HG03439 (cell line): ENCODE measurements around the gene SLC17A7.

Source experiments
- ATAC-seq: cut with Tn5 transposase; IDR thresholded peaks from one replicate; pipeline ENCODE4 v1.9.1; 2021; ENCODE audit warnings: mild to moderate bottlenecking, moderate library complexity; ENCODE audit not compliant: unreplicated experiment

The SLC17A7 gene

DNA sequence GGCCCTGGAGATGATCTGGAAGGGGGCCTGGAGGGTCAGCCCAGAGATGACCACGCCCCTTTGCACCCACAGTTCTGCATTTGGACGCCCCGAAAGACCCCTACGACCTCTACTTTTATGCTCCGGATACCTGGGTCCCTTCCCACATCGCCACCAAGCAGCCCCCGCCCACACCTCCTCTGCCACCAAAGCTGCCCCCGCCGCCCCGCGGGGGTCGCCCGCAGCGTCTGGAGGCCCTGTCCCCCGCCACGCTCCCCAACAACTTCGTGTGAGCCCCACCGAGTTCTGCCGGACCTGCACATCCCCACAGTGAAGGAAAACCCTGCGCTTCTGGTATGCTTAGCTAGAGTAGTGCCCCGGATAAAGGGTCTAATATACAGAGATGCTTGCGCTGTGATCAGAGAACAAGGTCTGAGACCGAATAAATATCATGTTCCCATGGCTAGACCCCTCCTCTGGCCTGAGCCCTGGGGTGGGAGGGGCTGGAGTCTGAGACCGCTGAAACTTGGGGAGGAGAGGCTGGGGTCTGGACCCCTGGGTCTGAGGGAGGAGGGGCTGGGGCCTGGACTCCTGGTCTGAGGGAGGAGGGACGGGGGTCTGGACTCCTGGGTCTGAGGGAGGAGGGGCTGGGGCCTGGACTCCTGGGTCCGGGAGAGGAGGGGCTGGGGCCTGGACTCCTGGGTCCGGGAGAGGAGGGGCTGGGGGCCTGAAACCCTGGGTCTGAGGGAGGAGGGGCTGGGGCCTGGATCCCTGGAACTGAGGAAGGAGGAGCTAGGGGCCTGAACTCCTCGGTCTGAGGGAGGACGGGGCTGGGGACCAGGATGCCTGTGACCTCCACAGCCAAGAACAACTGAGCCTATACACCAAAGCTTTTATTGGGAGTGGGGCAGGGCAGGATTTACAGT, 12.5 kb downstream of the SLC17A7 start:
- no peak for ATAC-seq

- no peak for ATAC-seq
Observed at GRCh38 chr19:49427855-49428546, 13.3 kb downstream of the SLC17A7 start.

DNA sequence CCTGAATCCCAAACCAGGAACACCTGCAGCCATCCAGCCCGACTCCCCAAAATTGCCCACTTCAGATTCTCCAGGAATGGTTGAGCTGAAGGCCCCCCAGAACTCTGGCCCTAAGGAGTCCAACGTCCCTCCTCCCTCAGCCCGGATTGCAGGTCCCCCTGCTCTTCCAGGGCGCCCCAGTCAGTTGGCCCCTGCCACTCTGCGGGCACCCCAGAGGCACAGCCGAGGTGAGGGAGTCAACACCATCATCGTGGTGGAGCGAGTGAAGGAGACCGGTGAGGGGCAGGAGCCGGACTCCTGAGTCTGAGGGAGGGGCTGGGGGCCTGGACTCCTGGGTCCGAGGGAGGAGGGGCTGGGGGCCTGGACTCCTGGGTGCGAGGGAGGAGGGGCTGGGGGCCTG, 14.0 kb downstream of the SLC17A7 start:
- ATAC-seq, result no peak

DNA sequence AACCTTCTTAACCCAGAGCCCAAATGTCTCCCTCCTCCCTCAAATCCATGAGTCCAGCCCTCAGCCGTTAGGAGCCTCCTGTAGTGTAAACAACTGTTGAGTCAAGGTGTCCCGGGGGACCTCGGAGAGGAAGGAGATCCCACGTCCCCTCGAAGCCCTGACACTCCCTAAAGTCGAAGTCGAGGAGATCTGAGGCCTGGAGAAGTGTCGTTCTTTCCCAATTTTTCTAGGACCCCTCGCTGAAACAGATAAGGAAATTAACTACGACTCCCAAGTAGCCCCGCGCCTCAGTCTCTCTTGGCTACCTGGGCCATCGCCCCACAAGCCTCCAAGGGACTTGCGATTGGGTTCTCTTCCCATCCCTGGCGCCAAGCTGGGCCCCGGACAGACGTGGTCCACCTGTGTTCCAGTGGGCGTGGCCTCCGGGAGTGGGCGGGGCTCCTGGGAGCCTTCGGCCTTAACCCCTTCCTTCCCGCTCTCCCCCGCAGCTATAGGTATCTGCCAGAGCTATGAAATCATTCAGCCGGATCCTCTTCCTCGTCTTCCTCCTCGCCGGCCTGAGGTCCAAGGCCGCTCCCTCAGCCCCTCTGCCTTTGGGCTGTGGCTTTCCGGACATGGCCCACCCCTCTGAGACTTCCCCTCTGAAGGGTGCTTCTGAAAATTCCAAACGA, 15.3 kb downstream of the SLC17A7 start:
- no peak for ATAC-seq

DNA sequence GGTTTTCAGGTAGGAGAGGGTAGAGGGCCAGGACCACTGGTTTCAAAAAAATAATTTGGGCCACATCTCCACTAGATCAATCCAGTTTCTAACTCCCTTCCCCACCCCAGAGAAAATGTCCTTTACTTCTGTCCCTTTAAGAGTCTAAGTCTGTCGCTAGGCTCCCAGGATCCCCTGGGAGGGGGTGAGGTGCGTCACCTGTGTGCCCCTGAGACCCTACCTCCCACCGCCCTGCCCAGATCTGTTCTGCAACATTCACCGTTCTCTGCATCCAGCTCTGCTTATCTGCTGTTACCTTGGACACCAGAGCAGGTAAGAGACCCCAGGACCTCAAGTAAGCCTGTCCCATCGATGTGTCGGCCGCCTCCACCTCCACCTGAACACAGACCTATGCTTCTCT, 16.1 kb downstream of the SLC17A7 start, which contains the start of gene GFY:
TSS of gene GFY (plus strand) at position 211 of the 400 bp plus-strand sequence. CDS start 1,043 bp downstream, outside the sequence.
- ATAC-seq, result no peak

GRCh38 chr19:49423985-49424303, 17.4 kb downstream of the SLC17A7 start:
- ATAC-seq, result no peak

DNA sequence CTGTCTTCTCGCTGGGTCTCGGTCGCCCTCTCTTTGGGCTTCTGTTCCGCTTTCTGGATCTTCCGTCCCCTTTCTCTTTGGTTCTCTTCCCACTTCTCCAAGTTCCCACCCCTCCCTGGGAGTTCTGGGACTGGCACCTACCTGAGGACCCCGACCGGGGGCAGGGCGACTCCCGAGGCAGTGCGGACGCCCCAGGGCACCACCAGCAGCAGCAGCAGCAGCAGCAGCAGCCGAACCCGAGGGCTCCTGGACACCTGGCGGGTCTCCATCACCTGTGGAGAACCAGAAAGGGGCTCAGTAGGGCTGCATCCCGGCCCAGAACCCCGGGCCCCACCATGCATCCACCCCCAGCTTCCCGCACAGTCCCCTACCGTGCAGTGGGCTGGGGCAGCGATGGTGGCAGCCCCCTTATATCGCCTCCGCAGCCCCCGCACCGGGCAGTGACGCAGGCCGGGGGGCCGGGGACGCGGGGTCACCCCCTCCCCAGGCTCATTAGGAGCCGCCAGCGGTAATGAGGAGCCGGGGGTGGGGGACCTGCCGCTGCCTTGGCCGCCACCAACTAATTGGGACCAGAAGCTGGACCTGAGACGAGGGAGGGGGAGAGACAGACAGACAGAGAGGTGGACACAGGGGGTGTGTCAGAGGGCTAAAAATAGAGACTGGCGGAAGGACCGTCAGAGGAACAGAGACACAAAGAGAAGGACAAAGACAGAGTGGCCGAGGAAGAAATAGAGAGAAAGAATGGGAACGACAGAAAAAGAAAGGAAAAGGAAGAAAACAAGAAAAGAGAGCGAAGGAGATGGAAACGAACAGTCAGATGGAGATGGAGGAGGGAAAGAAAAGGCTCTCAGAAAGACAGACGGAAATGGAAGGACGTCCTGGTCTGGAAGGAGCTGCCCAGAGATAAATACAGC, 18.0 kb downstream of the SLC17A7 start, which contains the start of gene PTH2:
TSS of gene PTH2 (minus strand) at position 371 of the 914 bp plus-strand sequence. CDS start at position 269, 102 bp downstream.
- ATAC-seq, result no peak

- ATAC-seq, result no peak
Observed at GRCh38 chr19:49422407-49423070, 18.8 kb downstream of the SLC17A7 start.

GRCh38 chr19:49421878-49422202, 19.5 kb downstream of the SLC17A7 start:
- ATAC-seq, result no peak

DNA sequence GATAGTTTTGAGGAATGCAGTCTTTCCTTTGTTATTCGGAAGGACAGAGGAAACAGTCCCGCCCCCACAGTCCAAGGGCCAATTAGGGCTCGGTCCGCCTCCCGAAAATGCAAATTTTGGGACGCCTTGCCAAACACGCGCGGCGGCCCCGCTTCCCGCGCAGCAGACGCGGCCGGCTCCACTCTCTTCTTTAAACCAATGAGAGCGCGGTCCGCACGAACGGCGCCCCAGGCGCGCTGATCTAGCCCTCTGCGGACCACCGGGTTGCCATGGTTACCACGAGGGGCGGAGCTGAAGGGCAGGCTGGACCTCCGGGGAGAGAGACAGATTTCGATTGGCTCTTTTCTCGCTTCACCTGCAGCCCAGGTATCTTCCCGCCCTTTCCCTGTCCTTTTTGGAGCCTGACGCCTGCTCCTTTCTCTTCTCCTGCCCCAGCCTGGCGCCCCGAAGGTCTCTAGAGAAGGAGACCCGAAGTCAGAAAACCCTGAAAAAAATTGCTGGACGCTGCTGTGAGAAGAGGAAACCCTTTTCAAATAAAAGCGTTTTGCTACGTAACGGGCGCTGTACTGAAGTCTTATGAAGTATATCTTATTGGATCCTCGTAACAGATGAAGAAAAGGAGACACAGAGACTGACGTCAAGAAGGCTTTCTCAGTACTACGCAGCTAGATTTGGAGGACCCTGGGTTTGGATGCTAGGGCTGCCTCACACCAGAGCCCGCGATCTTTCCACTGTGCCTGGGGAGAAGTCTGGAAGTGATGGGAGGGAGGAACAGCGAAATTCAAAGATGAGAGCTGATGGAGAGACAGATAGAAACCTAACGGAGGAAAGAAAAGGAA, 20.1 kb downstream of the SLC17A7 start:
- no peak for ATAC-seq

GRCh38 chr19:49420227-49420626, 21.1 kb downstream of the SLC17A7 start:
- no peak for ATAC-seq

DNA sequence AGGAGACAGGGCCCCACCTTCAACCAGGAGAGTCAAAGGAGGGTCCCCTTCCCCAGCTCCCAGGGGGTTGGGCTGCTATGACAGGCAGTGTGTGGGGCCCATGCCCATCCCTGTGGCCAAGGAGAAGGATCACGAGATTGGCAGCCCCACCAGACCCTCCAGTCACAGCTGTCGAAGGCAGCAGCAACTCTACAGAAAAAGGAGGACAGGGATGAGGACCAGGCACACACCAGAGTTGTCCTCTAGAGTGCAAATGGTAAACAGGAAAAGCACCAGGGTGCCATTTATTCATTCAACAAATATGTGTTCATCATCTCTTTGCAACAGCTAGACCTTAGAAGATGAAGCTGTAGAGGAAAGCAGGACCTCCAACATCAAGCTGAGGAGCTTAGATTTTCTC, 22.2 kb downstream of the SLC17A7 start:
- ATAC-seq, result no peak

DNA sequence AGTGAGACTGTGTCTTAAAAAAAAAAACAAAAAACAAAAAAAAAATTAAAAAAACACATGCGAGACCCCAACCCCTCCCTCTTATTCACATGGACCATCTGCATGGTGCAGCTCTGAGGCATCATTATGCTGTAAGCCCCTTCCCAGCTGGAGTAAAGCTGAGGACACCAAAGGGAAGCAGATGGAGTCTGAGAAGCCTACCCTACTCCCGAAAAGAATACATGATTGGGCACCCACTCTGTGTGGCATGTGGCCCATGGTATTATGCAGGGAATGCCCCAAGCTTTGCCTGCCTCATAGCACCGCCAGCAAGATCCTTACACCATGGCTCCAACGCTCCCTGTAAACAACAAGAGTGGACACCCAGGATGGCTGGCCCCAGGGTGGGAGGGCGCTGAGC, 22.8 kb downstream of the SLC17A7 start:
- ATAC-seq, result no peak

GRCh38 chr19:49417088-49417487, 24.2 kb downstream of the SLC17A7 start:
- no peak for ATAC-seq

- ATAC-seq, result no peak
Observed at GRCh38 chr19:49415810-49416200, 25.5 kb downstream of the SLC17A7 start.

- no peak for ATAC-seq
Observed at GRCh38 chr19:49415102-49415809, 26.1 kb downstream of the SLC17A7 start.

DNA sequence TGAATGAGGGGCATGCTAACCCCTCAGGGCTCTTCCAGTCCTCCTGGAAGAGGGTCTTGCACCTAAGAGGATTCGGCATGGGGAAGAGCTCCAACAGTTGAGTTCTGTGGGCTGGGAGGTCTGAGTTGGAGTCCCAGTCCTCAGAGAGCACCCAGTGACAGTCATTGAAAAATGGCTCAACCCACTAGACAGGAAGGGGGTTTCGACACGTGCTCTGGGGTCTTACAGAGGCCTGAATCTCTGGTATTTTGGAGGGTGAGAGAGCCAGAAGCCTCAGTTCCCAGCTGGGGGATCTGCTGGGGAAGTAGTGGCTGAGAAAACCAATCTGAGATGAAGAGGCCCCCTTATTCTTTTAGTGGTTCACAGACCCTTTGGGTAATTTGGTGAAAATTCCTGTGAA, 27.1 kb downstream of the SLC17A7 start:
- no peak for ATAC-seq

DNA sequence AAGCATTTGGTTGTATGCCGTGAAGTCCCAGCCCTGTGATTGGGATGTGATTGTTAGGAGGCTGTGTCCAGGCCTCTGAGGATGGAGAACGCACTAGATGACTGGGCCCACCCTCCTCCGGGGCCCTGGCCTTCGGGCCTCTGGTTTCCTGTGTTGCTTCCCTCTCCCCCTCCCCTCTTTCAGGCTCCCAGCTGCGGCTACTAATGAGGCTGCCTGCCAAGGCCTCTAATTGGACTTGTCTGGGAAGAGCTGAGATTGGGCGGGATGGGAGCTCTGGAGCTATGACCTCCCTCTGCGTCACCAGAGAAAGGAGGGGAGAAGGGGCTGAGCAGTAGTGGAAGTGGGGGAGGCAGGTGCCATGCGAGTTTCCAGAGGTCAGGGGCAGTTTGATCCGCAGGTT, 28.0 kb downstream of the SLC17A7 start:
- ATAC-seq, result no peak
